Natural killer cell (primary cell): ENCODE data around the gene BICD1. TPM values are rescaled to one million over a fixed set of nuclear protein-coding genes. Genes with fewer than 3 reads are reported as not detected.

Experiments
- ATAC-seq, 3 donors: fragments of 150-1000 bp in 2 of 3; fragments of 200-7000 bp in 1 of 3; cut with Tn5 transposase; 1 replicate in 1 of 3; 2 replicates in 2 of 3; pipeline ENCODE4 v1.10.0; 2021; ENCODE audit warnings: mild to moderate bottlenecking in 2 of 3, moderate library complexity in 2 of 3
- DNase-seq, 2 donors: peaks; one replicate each; pipeline versions ENCODE4 v3.0.0 to v3.0.0-alpha.2; 2013 to 2021; ENCODE audit warnings: mixed read lengths in 1 of 2
- H3K27ac ChIP-seq: one replicate; pipeline ENCODE4 v1.5.1; 2013; ENCODE audit warnings: mild to moderate bottlenecking, low read length
- H3K27me3 ChIP-seq: one replicate; pipeline ENCODE4 v1.6.1; 2013; ENCODE audit warnings: low read length; ENCODE audit not compliant: control insufficient read depth, insufficient read depth
- H3K36me3 ChIP-seq: one replicate; pipeline ENCODE4 v1.6.1; 2013; ENCODE audit warnings: low read length; ENCODE audit not compliant: control insufficient read depth, insufficient read depth
- H3K4me1 ChIP-seq: one replicate; pipeline ENCODE4 v1.6.1; 2013; ENCODE audit warnings: low read length; ENCODE audit not compliant: control insufficient read depth, insufficient read depth
- H3K4me3 ChIP-seq: one replicate; pipeline ENCODE4 v1.5.1; 2013; ENCODE audit warnings: low read length
- H3K9me3 ChIP-seq: one replicate; pipeline ENCODE4 v1.6.1; 2013; ENCODE audit warnings: low read length; ENCODE audit not compliant: control insufficient read depth, insufficient read depth
- H3K27ac Mint-ChIP-seq, 2 donors: one replicate each; pipeline ENCODE4 v1.8.0; 2022; ENCODE audit warnings: mild to moderate bottlenecking in 2 of 2, mixed read lengths in 2 of 2, moderate library complexity in 1 of 2
- H3K27me3 Mint-ChIP-seq, 2 donors: one replicate each; pipeline ENCODE4 v1.8.0; 2022; ENCODE audit warnings: low read depth in 2 of 2, mixed read lengths in 2 of 2
- H3K36me3 Mint-ChIP-seq: one replicate; pipeline ENCODE4 v1.8.0; 2022; ENCODE audit warnings: mixed read lengths
- H3K4me1 Mint-ChIP-seq, 2 donors: one replicate each; pipeline ENCODE4 v1.8.0; 2022; ENCODE audit warnings: mixed read lengths in 2 of 2
- H3K4me3 Mint-ChIP-seq: one replicate; pipeline ENCODE4 v1.8.0; 2022; ENCODE audit warnings: mild to moderate bottlenecking, moderate library complexity, mixed read lengths
- H3K9me3 Mint-ChIP-seq, 2 donors: one replicate each; pipeline ENCODE4 v1.8.0; 2022; ENCODE audit warnings: mixed read lengths in 2 of 2
- CTCF ChIP-seq: fragments of 200-600 bp; IDR thresholded peaks from one replicate; pipeline ENCODE4 v1.8.0; 2022; ENCODE audit warnings: antibody characterized with exemption
- WGBS: methylation state at CpG from one replicate; pipeline ENCODE4 v1.1.7; 2013; ENCODE audit warnings: missing lambda C conversion rate; ENCODE audit not compliant: insufficient coverage; 5-methylcytosine and 5-hydroxymethylcytosine counted together
- intact Hi-C: fragments of 100-400 bp; cut with micrococcal nuclease; formaldehyde crosslinking; loops from one replicate; pipeline ENCODE4 v1.14.2; 2022
- total RNA-seq, 4 donors: library from RNA; stranded (reverse); fragments of 120-200 nt in 1 of 4; gene quantifications; one replicate each; pipeline versions ENCODE4 v1.2.3 to v1.2.4, GENCODE V29; 2013 to 2022

The BICD1 gene
- total RNA-seq, 3 donors from 2014 or later (not counting 1 experiment from before 2014, with no cell fraction given) = 10.0 to 16.0 (median 15.5) TPM

- intact Hi-C loops = no loop called here
- no peak overlapping the region for H3K4me3 ChIP-seq
- Mint-ChIP-seq H3K36me3 (no peaks in the 10 kb centered on the region), H3K27me3 (peaks cover 0 to 8% of the 10 kb centered on the region in 2 donors), H3K9me3 (no peaks in the 10 kb centered on the region), H3K4me1 (peaks cover 10% of the 10 kb centered on the region in 2 donors), H3K27ac (no peak overlapping the region), H3K4me3 (no peak overlapping the region)
- H3K36me3 ChIP-seq = no peaks in the 10 kb centered on the region
- WGBS = 81% methylated on average over 3 of the region's 3 CpGs
- TF ChIP-seq CTCF = no peak
- no peaks in the 10 kb centered on the region for H3K27me3 ChIP-seq
- H3K9me3 ChIP-seq = no peaks in the 10 kb centered on the region
- H3K4me1 ChIP-seq = peaks cover 6% of the 10 kb centered on the region
- DNase-seq (no peak), ATAC-seq (no peak)
- H3K27ac ChIP-seq = no peak overlapping the region
Measured at GRCh38 chr12:32102234-32102633, 4.4 kb upstream of the BICD1 start.

- H3K27ac Mint-ChIP-seq = no peak overlapping the region
Measured at GRCh38 chr12:32104572-32105355, 1.9 kb upstream of the BICD1 start.

GRCh38 chr12:32105986-32106516 lies 596 bp upstream of the BICD1 start:
- no peak for ATAC-seq
- Histone ChIP-seq H3K4me1 (peaks cover 14% of the 10 kb centered on the region), H3K4me3 (peak overlapping the region; percentile 46), H3K9me3 (no peaks in the 10 kb centered on the region), H3K27ac (no peak overlapping the region), H3K27me3 (no peaks in the 10 kb centered on the region), H3K36me3 (no peaks in the 10 kb centered on the region)
- peak in 1 of 2 donors; percentile 23 for DNase-seq
- Mint-ChIP-seq H3K9me3 (no peaks in the 10 kb centered on the region), H3K4me3 (peak overlapping the region; percentile 90), H3K36me3 (no peaks in the 10 kb centered on the region), H3K27ac (peak overlapping the region; percentile 3 to 75), H3K27me3 (peaks cover 0 to 6% of the 10 kb centered on the region in 2 donors), H3K4me1 (peaks cover 28 to 34% of the 10 kb centered on the region in 2 donors)
- intact Hi-C loops = no loop called here
- TF ChIP-seq CTCF = no peak
- WGBS = 22% methylated on average over 24 of the region's 24 CpGs

More at GRCh38 chr12:32104572-32105355, 1.9 kb upstream of the BICD1 start:
- ATAC-seq (no peak), DNase-seq (no peak)
- WGBS = 93% methylated on average over 7 of the region's 11 CpGs
- H3K4me3 Mint-ChIP-seq = peak overlapping the region; percentile 30
- H3K36me3 ChIP-seq = no peaks in the 10 kb centered on the region
- no peak for TF ChIP-seq CTCF
- H3K4me3 ChIP-seq = no peak overlapping the region
- intact Hi-C loops = no loop called here
- no peaks in the 10 kb centered on the region for H3K9me3 ChIP-seq
- H3K27ac ChIP-seq = no peak overlapping the region
- peaks cover 0 to 8% of the 10 kb centered on the region in 2 donors for H3K27me3 Mint-ChIP-seq
- peaks cover 14% of the 10 kb centered on the region for H3K4me1 ChIP-seq
- peaks cover 28 to 30% of the 10 kb centered on the region in 2 donors for H3K4me1 Mint-ChIP-seq
- no peaks in the 10 kb centered on the region for H3K27me3 ChIP-seq
- H3K9me3 Mint-ChIP-seq = no peaks in the 10 kb centered on the region
- H3K36me3 Mint-ChIP-seq = no peaks in the 10 kb centered on the region
